Endodermal cell (in vitro differentiated cells): ENCODE measurements around the gene EHD3. TPM values are rescaled to one million over a fixed set of nuclear protein-coding genes. Genes with fewer than 3 reads are reported as not detected.

Experiments used
- DNase-seq: peaks from one replicate; pipeline ENCODE4 v3.0.0-alpha.2; 2017
- H3K27ac ChIP-seq: 2 replicates; pipeline ENCODE4 v1.5.1; 2013; ENCODE audit warnings: mild to moderate bottlenecking, low read depth, low read length, moderate library complexity
- H3K27me3 ChIP-seq: 2 replicates; pipeline ENCODE4 v1.6.1; 2013; ENCODE audit warnings: mild to moderate bottlenecking, low read length, moderate library complexity; ENCODE audit not compliant: insufficient read depth, control insufficient read depth, poor library complexity, severe bottlenecking
- H3K36me3 ChIP-seq: 2 replicates; pipeline ENCODE4 v1.7.0; 2013; ENCODE audit warnings: mild to moderate bottlenecking, low read length, moderate library complexity; ENCODE audit not compliant: control insufficient read depth, insufficient read depth
- H3K4me1 ChIP-seq: one replicate; pipeline ENCODE4 v1.7.0; 2013; ENCODE audit warnings: low read length; ENCODE audit not compliant: control insufficient read depth, insufficient read depth
- H3K4me3 ChIP-seq: 2 replicates; pipeline ENCODE4 v1.5.1; 2013; ENCODE audit warnings: mild to moderate bottlenecking, low read length, moderate library complexity
- H3K9ac ChIP-seq: 2 replicates; pipeline ENCODE4 v1.6.1; 2013; ENCODE audit warnings: mild to moderate bottlenecking, low read length, moderate library complexity; ENCODE audit not compliant: poor library complexity, severe bottlenecking; ENCODE audit errors: extremely low read depth
- H3K9me3 ChIP-seq: 2 replicates; pipeline ENCODE4 v1.6.1; 2013; ENCODE audit warnings: mild to moderate bottlenecking, low read length, moderate library complexity; ENCODE audit not compliant: control insufficient read depth
- H3K27ac Mint-ChIP-seq: 2 replicates; pipeline ENCODE4 v1.8.0; 2020; ENCODE audit warnings: mixed read lengths
- H3K27me3 Mint-ChIP-seq: 2 replicates; pipeline ENCODE4 v1.8.0; 2021; ENCODE audit warnings: mild to moderate bottlenecking, mixed read lengths; ENCODE audit not compliant: insufficient read depth
- H3K36me3 Mint-ChIP-seq: 2 replicates; pipeline ENCODE4 v1.8.0; 2020; ENCODE audit warnings: low read depth, mixed read lengths
- H3K4me1 Mint-ChIP-seq: 2 replicates; pipeline ENCODE4 v1.8.0; 2020; ENCODE audit warnings: mixed read lengths
- H3K4me3 Mint-ChIP-seq: 2 replicates; pipeline ENCODE4 v1.8.0; 2020; ENCODE audit warnings: mild to moderate bottlenecking, moderate library complexity, mixed read lengths
- H3K9me3 Mint-ChIP-seq: 2 replicates; pipeline ENCODE4 v1.8.0; 2020; ENCODE audit warnings: mild to moderate bottlenecking, mixed read lengths
- CTCF ChIP-seq: fragments of 200-600 bp; sonication (generic); conservative IDR thresholded peaks from 2 replicates; pipeline ENCODE4 v1.5.0; 2021; ENCODE audit warnings: antibody characterized with exemption, mild to moderate bottlenecking
- WGBS, 2 experiments: methylation state at CpG; one replicate each; pipeline versions ENCODE4 v1.1.5 to v1.1.7; 2013; ENCODE audit warnings: missing lambda C conversion rate in 2 of 2, mixed read lengths in 1 of 2; ENCODE audit not compliant: insufficient coverage in 1 of 2, insufficient read length in 1 of 2; 5-methylcytosine and 5-hydroxymethylcytosine counted together
- total RNA-seq, 2 donors: library from RNA; stranded (reverse); fragmentation: NEBNext Ultra II Directional in 1 of 2; extraction: Animal tissue kit (Norgen Biotek cat#: 25700) in 1 of 2; gene quantifications; 2 replicates in 1 of 2; 3 replicates in 1 of 2; pipeline ENCODE4 v1.2.1, GENCODE V29; 2021

The EHD3 gene
- total RNA-seq, 2 donors from 2014 or later = 10.7 to 15.5 TPM

DNA sequence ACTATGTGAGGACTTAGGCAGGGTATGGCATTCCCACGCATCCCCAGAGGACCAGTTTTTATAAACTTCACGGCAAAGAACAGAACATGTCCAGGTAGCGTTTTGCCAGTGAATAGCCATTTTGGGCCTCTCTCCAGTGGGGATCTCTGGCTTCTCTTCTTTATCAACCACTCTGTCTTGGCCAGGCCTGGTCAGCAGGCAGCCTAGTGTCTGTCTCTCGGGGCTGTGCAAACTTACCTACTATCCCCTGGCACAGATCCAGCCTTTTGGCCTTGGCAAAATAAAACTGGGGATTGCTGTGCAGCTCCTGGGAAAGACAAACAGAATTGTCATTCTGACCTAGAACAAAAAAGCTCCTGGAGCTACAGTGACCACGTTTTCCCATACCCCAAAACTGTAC lies 31.1 kb upstream of the EHD3 start:
- no peak for TF ChIP-seq CTCF
- peaks cover 22% of the 10 kb centered on the region for H3K27me3 Mint-ChIP-seq
- Histone ChIP-seq H3K9me3 (no peaks in the 10 kb centered on the region), H3K27me3 (peaks cover 3% of the 10 kb centered on the region), H3K9ac (no peak overlapping the region), H3K4me1 (peaks cover under 1% of the 10 kb centered on the region), H3K36me3 (no peaks in the 10 kb centered on the region), H3K4me3 (no peak overlapping the region), H3K27ac (no peak overlapping the region)
- H3K36me3 Mint-ChIP-seq = no peaks in the 10 kb centered on the region
- H3K27ac Mint-ChIP-seq = no peak overlapping the region
- no peaks in the 10 kb centered on the region for H3K9me3 Mint-ChIP-seq
- 90 to 92% methylated on average over 4 to 5 of the region's 5 CpGs for WGBS, 2 experiments
- no peak for DNase-seq
- peaks cover 20% of the 10 kb centered on the region for H3K4me1 Mint-ChIP-seq
- no peak overlapping the region for H3K4me3 Mint-ChIP-seq

DNA sequence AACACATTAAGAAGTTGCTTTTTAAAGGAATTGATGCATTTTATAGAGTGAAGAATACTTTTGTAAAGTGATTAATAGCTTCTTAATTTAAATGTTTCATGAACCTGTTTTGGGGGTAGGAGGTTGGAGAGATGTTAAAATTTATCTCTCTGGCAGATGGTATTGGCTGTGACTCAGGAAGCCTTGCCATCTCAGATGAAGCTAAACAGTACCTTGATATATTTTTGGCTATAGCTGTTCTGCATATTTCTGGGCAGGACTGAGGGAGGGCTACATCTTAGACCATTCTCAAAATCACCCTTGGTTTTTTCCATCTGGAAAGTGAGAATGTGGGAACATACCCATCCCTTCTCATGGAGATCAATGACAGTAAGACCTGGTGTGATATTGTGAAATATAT lies 30.0 kb upstream of the EHD3 start:
- no peak for TF ChIP-seq CTCF
- H3K27ac Mint-ChIP-seq = no peak overlapping the region

GRCh38 chr2:31204783-31205182 lies 29.2 kb upstream of the EHD3 start:
- Mint-ChIP-seq H3K4me3 (no peak overlapping the region), H3K9me3 (no peaks in the 10 kb centered on the region), H3K36me3 (no peaks in the 10 kb centered on the region), H3K4me1 (peaks cover 29% of the 10 kb centered on the region), H3K27me3 (peaks cover 22% of the 10 kb centered on the region), H3K27ac (no peak overlapping the region)
- TF ChIP-seq CTCF = no peak
- 95 to 100% methylated on average over 4 to 6 of the region's 6 CpGs for WGBS, 2 experiments
- no peak overlapping the region for H3K4me3 ChIP-seq
- no peak overlapping the region for H3K9ac ChIP-seq
- no peaks in the 10 kb centered on the region for H3K9me3 ChIP-seq
- no peak overlapping the region for H3K27ac ChIP-seq
- no peak for DNase-seq
- no peaks in the 10 kb centered on the region for H3K36me3 ChIP-seq
- H3K27me3 ChIP-seq = peaks cover 3% of the 10 kb centered on the region
- H3K4me1 ChIP-seq = peaks cover 9% of the 10 kb centered on the region

More for the DNA sequence above, 30.0 kb upstream of the EHD3 start:
- Mint-ChIP-seq H3K9me3 (no peaks in the 10 kb centered on the region), H3K4me3 (no peak overlapping the region), H3K4me1 (peaks cover 21% of the 10 kb centered on the region), H3K36me3 (no peaks in the 10 kb centered on the region), H3K27me3 (peaks cover 22% of the 10 kb centered on the region)
- Histone ChIP-seq H3K27me3 (peaks cover 3% of the 10 kb centered on the region), H3K9ac (no peak overlapping the region), H3K9me3 (no peaks in the 10 kb centered on the region), H3K36me3 (no peaks in the 10 kb centered on the region), H3K27ac (no peak overlapping the region), H3K4me1 (peaks cover 9% of the 10 kb centered on the region), H3K4me3 (no peak overlapping the region)
- DNase-seq = no peak
